IPS-18a (cell line): Measurements from ENCODE around the gene MED13L.

Experiments used
- H3K27ac ChIP-seq: one replicate; pipeline ENCODE4 v1.5.1; 2013; ENCODE audit warnings: low read length
- H3K27me3 ChIP-seq: one replicate; pipeline ENCODE4 v1.6.1; 2013; ENCODE audit warnings: mild to moderate bottlenecking, low read length; ENCODE audit not compliant: control insufficient read depth, insufficient read depth
- H3K36me3 ChIP-seq: one replicate; pipeline ENCODE4 v1.6.1; 2013; ENCODE audit warnings: low read depth, low read length; ENCODE audit not compliant: control insufficient read depth
- H3K4me1 ChIP-seq: one replicate; pipeline ENCODE4 v1.6.1; 2013; ENCODE audit warnings: low read depth, low read length; ENCODE audit not compliant: control insufficient read depth
- H3K4me3 ChIP-seq: one replicate; pipeline ENCODE4 v1.5.1; 2013; ENCODE audit warnings: low read length
- H3K9ac ChIP-seq: one replicate; pipeline ENCODE4 v1.6.1; 2013; ENCODE audit warnings: mild to moderate bottlenecking, low read length, moderate library complexity
- H3K9me3 ChIP-seq: one replicate; pipeline ENCODE4 v1.6.1; 2013; ENCODE audit warnings: low read depth, low read length; ENCODE audit not compliant: control insufficient read depth

MED13L gene

DNA sequence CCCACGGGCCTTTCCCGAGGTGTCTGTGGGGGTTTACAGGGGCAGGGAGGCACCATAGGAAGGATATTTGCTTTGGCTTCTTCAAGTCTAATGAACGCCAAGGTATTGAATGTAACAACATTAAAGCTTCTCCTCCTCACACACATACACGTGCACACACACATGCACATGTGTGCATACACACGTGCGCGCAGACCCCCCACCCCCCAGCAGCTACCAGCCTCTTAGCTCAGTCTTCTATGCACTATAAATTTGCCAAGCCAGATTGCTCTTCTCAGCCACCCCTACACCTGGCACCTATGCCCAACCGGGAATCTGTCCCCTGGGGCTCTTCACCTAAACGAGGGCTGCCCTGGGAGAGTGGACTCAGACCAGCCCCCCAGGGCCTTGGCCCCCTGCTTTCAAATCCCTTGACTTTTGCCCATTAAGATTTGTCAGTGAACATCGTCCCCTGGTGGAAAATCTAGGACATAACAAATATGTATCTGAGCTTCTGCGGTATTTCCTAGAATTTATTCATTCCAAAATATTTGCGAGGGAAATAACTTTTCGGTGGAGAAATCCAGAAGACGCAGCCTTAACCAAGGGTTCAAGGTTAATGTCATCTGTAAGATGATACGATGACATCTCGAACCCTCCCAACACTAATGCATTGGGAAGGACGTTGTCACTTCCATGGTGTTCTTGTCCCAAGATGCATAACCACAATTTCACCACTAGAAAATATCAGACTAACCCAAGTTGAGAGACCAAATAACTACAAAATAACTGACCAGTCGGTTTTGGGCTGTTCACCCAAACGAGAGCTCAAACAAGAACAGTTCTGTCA is 330.4 kb downstream of the MED13L start:
- no peak overlapping the region for H3K9ac ChIP-seq
- H3K4me1 ChIP-seq, result no peaks in the 10 kb centered on the region
- no peaks in the 10 kb centered on the region for H3K27me3 ChIP-seq
- H3K9me3 ChIP-seq, result no peaks in the 10 kb centered on the region
- H3K36me3 ChIP-seq, result no peaks in the 10 kb centered on the region
- H3K27ac ChIP-seq, result no peak overlapping the region
- no peak overlapping the region for H3K4me3 ChIP-seq

DNA sequence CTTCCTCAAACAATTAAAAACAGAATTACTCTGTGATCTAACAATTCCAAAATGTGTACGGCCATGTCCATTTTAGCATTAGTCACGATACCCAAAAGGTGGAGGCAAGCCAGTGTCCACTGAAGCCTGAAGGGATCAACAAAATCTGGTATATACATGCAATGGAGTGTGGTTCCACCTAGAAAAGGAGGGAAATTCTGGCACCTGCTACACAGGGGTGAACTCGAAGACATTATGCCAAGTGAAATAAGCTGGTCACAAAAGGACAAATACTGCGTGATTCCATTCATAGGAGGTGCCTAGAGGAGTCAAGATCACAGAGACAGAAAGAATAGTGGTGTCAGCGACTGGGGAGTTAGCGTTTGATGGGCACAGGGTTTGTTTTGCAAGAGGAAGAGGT is 331.4 kb downstream of the MED13L start:
- no peaks in the 10 kb centered on the region for H3K4me1 ChIP-seq
- no peak overlapping the region for H3K9ac ChIP-seq
- H3K27me3 ChIP-seq, result no peaks in the 10 kb centered on the region
- no peak overlapping the region for H3K4me3 ChIP-seq
- no peaks in the 10 kb centered on the region for H3K9me3 ChIP-seq
- no peak overlapping the region for H3K27ac ChIP-seq
- no peaks in the 10 kb centered on the region for H3K36me3 ChIP-seq

DNA sequence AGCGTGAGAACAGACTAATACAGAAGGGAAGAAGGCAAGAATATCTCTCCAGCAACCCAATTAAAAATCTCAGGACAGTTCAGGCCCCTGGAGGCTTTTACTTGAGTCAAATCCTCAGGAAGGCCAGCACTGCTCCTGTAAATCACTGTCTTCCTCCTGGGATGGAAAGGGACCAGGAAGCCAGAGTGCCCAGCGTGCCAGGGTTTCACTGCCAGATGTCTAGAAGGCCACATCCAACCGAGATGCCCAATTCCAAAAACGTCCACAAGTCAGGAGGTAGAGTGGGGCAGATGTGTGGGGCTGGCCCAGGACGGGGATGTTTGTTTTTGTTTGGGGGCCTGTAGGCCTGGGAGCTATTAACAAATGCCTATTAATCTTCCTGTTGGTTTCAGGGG is 332.0 kb downstream of the MED13L start:
- Histone ChIP-seq H3K27ac (no peak overlapping the region), H3K36me3 (no peaks in the 10 kb centered on the region), H3K4me3 (no peak overlapping the region), H3K27me3 (no peaks in the 10 kb centered on the region), H3K4me1 (no peaks in the 10 kb centered on the region), H3K9me3 (no peaks in the 10 kb centered on the region), H3K9ac (no peak overlapping the region)

DNA sequence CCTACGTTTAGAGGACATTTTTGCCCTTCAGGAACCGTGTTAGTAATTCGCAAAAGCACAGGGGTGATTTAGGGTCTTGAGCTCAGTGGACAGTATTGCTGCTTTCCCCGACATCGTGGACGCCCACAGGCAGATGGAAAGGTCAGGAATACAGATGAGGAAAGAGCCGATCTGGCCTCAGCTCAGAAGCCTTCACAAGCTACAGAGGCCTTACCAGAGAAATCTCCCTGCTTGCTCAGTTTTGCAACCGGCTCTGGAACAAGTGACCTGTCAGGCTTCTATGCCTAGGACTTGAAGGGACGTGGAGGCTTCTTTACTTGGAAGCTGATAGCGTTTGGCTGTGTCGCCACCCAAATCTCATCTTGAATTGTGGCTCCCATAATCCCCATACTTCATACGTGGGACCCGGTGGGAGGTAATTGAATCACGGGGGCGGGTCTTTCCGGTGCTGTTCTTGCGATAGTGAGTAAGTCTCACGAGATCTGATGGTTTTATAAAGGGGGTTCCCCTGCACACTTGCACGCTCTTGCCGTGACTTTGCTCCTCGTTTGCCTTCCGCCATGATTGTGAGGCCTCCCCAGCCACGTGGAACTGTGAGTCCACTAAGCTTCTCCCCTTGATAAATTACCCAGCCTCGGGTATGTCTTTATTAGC is 332.5 kb downstream of the MED13L start:
- H3K4me1 ChIP-seq, result no peaks in the 10 kb centered on the region
- no peaks in the 10 kb centered on the region for H3K9me3 ChIP-seq
- no peak overlapping the region for H3K9ac ChIP-seq
- no peak overlapping the region for H3K4me3 ChIP-seq
- H3K27ac ChIP-seq, result no peak overlapping the region
- H3K36me3 ChIP-seq, result no peaks in the 10 kb centered on the region
- H3K27me3 ChIP-seq, result no peaks in the 10 kb centered on the region

DNA sequence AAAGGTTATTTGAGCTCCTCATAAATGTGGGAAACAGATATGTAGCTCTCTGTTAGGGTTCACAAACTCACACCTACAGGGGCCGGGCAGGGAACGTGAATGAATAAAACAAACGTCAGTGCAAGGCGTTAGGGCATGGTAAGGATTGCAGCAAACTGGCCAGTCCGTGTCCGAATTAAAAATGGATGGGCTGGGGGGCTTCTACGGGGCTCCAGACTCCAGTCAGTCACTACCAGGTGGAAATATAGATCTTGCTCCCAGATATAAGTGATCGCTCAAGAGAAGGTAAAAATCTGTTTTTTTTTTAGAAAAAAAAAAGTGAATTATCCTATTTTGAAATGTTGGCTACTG is 333.1 kb downstream of the MED13L start:
- H3K36me3 ChIP-seq, result no peaks in the 10 kb centered on the region
- no peak overlapping the region for H3K4me3 ChIP-seq
- H3K9ac ChIP-seq, result no peak overlapping the region
- no peak overlapping the region for H3K27ac ChIP-seq
- no peaks in the 10 kb centered on the region for H3K27me3 ChIP-seq
- no peaks in the 10 kb centered on the region for H3K9me3 ChIP-seq
- no peaks in the 10 kb centered on the region for H3K4me1 ChIP-seq

DNA sequence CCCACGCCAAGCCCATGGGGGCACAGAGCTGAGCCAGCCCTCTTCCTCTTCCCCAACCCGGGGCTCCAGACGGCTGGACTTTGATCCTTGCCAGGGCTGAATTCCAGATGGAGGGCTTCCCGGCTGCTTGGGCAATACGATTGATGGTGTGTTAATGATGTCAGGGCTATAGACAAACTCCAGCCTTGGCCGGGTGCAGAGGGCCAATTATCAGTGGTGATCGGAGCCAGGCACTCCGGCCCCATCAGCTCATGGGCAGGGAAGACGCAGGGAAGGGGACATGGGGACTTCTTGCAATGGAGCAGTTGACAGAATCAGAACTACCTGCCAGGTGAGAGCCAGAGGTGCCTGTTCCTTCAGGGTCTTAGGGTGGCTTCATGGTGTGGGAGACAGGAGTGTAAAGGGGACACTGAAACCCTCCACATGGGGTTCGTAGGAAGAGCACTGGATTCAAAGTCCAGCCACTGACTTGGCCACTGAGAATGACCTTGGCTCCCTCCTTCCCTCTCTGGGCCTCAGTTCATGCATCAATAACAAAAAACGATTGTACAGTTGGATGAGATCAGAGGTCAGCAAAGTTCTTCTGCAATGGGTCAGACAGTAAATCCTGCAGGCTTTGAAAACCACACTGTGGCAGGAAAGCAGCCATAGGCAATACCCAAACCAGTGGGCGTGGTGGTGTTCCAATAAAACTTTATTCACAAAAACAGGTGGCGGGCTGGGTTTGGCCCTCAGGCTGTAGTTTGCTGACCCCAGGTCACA is 333.7 kb downstream of the MED13L start:
- H3K4me1 ChIP-seq, result no peaks in the 10 kb centered on the region
- H3K9ac ChIP-seq, result no peak overlapping the region
- H3K27me3 ChIP-seq, result no peaks in the 10 kb centered on the region
- H3K4me3 ChIP-seq, result no peak overlapping the region
- no peaks in the 10 kb centered on the region for H3K36me3 ChIP-seq
- no peaks in the 10 kb centered on the region for H3K9me3 ChIP-seq
- H3K27ac ChIP-seq, result no peak overlapping the region

DNA sequence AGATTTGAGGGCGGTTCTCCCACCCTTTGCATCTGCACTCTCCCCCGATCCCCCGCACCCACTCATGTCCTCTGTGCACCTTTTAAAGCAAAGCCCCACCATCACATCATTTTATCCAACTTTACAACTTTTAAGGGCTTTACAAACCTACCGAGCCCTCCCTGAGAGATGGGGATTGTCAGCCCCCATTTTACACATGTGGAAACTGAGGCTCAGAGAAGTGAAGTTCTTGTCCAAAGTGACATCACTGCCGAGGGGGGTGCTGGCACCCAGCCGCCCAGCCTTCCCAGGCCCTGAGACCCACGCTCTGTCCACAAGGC is 334.2 kb downstream of the MED13L start:
- Histone ChIP-seq H3K36me3 (no peaks in the 10 kb centered on the region), H3K4me3 (no peak overlapping the region), H3K27ac (no peak overlapping the region)

DNA sequence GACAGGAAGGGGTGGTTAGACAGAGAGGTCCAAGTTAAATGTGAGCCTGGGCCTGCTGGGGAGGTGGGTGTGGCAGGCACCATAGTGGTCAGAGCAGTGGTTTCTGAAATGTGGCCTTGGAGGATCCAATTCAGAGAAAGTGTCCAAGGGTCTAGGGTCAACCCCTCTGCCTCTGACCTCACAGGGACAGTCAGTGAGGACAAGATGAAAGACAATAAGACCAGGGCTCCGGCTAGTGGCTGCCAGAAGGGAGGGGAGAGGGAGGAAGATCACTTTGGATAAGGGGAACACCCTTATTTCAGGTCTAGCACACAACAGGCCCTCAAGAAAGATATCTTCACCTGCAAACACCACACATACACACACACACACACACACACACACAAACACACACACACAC is 335.1 kb downstream of the MED13L start:
- Histone ChIP-seq H3K9me3 (no peaks in the 10 kb centered on the region), H3K4me1 (no peaks in the 10 kb centered on the region)

More for the DNA sequence above, 334.2 kb downstream of the MED13L start:
- H3K4me1 ChIP-seq, result no peaks in the 10 kb centered on the region
- no peaks in the 10 kb centered on the region for H3K9me3 ChIP-seq
- H3K9ac ChIP-seq, result no peak overlapping the region
- no peaks in the 10 kb centered on the region for H3K27me3 ChIP-seq

DNA sequence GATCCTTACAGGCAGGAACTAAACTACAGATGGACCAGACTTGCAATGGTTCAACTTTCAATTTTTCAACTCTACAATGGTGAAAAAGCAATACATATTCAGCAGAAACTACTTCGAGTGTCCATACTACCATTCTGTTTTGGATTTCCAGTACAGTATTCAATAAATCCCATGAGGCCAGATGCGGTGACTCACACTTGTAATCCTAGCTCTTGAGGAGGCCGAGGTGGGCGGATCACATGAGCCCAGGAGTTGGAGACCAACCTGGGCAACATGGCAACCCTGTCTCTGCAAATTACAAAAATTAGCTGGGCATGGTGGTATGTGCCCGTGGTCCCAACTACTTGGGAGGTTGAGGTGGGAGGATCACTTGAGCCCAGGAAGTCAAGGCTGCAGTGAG is 336.1 kb downstream of the MED13L start:
- H3K9me3 ChIP-seq, result no peaks in the 10 kb centered on the region
- no peaks in the 10 kb centered on the region for H3K36me3 ChIP-seq
- H3K4me1 ChIP-seq, result no peaks in the 10 kb centered on the region
- no peaks in the 10 kb centered on the region for H3K27me3 ChIP-seq
- no peak overlapping the region for H3K27ac ChIP-seq
- H3K9ac ChIP-seq, result no peak overlapping the region
- H3K4me3 ChIP-seq, result no peak overlapping the region

More for the DNA sequence above, 335.1 kb downstream of the MED13L start:
- H3K27ac ChIP-seq, result no peak overlapping the region
- H3K27me3 ChIP-seq, result no peaks in the 10 kb centered on the region
- no peak overlapping the region for H3K4me3 ChIP-seq
- no peaks in the 10 kb centered on the region for H3K36me3 ChIP-seq
- no peak overlapping the region for H3K9ac ChIP-seq

DNA sequence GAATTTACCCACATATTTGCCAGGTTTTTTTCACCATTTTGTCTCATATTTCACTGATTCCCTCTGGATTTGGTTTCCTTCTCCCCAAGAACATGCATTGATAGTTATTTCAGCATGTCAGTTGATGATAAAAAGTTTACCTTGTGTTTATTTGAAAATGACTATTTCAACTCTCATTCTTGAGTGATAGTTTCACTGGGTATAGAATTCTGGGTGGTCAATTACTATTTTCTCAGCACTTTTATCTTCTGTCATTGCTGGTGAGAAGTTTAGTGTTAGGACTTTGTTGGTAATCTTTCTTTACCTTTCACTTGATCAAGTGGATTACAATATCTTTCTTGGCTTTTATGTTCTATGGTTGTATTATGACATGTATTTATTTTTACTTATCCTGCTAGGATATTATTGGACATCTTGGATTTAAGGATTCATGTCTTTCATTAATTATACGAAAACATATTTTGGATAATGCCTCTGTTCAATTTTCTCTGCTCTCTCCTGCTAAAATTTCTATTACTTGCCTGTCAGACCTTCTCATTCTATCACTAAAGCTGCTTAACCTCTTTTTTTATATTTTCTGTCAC is 338.6 kb downstream of the MED13L start:
- Histone ChIP-seq H3K27me3 (no peaks in the 10 kb centered on the region), H3K4me3 (no peak overlapping the region), H3K4me1 (no peaks in the 10 kb centered on the region), H3K36me3 (no peaks in the 10 kb centered on the region), H3K9me3 (no peaks in the 10 kb centered on the region), H3K27ac (no peak overlapping the region), H3K9ac (no peak overlapping the region)

DNA sequence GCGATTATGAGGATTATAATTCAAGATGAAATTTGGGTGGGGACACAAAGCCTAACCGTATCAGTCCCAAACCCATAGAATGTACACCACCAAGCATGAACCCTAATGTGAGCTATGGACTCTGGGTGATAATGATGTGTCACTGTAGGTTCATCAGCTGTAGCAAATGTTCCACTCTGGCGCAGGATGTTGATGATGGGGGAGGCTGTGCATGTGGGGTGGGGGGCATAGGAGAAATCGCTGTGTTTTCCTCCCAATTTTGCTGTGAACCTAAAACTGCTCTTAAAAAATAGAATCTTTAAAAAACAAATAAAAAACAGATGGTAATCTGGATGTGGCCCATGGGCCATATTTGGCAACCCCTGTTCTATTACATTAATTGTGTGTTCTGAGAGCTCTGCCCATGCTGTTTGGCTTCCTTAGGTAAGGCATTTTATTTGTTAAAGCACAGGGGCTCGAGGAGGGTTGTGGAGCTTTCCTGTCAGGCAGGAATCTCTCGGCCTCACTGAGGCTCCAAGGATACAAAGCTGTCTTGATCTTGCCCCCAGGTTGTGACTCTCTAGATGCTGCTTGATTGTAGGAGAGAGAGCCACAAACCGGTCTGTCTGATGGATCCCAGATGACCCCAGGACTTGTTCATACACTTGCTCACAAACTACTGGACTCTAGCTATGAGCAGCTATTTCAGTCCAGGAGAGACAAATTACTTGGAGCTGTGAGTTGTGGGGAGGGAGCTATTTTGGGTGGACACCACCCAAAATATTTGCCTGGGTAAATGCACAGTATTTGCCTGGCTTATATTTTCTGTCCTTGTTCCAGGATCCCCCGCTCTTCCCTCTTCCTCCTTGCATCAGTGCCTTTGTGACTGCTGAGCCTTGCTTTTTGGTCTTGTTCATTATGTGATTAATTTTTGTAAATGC is 340.2 kb downstream of the MED13L start:
- no peaks in the 10 kb centered on the region for H3K4me1 ChIP-seq
- no peak overlapping the region for H3K9ac ChIP-seq
- no peak overlapping the region for H3K27ac ChIP-seq
- H3K27me3 ChIP-seq, result no peaks in the 10 kb centered on the region
- no peaks in the 10 kb centered on the region for H3K36me3 ChIP-seq
- no peak overlapping the region for H3K4me3 ChIP-seq
- no peaks in the 10 kb centered on the region for H3K9me3 ChIP-seq
